Skeletal muscle cell (primary cell): ENCODE data around the gene PRPH2.

Experiments used
- DNase-seq: peaks from one replicate; pipeline ENCODE4 v3.0.0-alpha.2; 2010; ENCODE audit warnings: low read depth
- H3K4me3 ChIP-seq: 2 replicates; pipeline ENCODE4 v1.5.1; 2011; ENCODE audit warnings: low read depth, mild to moderate bottlenecking, control low read depth, low read length, moderate library complexity

Gene PRPH2

DNA sequence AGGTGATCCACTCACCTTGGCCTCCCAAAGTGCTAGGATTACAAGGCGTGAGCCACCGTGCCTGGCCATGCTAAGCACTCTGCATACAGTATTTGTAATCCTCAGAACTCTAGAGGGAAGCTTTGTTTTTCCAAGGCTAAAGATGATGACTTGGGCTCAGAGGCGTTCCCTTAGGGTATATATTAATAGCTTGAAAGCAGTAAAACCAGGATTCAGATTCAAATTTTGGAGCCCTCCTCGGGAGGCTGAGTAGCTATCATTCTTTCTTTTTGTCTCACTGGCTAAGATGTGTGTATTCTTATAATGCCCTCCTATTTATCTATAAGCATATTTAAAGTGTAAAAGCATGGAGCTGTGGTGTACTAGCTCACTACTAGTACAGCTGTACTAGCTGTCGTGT, 68.5 kb downstream of the PRPH2 start:
- no peak for DNase-seq
- no peak overlapping the region for H3K4me3 ChIP-seq

GRCh38 chr6:42652024-42652746, 70.2 kb downstream of the PRPH2 start:
- no peak for DNase-seq
- H3K4me3 ChIP-seq: no peak overlapping the region
